ENCODE measurements around the gene CHRNB1.

CHRNB1 gene

DNA sequence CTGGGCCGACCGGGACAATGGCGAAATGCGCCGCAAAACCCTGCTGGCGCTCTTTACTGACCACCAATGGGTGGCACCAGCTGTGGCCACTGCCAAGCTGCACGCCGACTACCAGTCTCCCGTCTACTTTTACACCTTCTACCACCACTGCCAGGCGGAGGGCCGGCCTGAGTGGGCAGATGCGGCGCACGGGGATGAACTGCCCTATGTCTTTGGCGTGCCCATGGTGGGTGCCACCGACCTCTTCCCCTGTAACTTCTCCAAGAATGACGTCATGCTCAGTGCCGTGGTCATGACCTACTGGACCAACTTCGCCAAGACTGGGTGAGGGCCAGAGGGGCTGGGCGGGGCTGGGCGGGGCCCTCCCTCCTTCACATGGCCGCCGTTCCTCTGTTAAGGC lies 29.1 kb upstream of the CHRNB1 start:
- FAIRE-seq = no peak

DNA sequence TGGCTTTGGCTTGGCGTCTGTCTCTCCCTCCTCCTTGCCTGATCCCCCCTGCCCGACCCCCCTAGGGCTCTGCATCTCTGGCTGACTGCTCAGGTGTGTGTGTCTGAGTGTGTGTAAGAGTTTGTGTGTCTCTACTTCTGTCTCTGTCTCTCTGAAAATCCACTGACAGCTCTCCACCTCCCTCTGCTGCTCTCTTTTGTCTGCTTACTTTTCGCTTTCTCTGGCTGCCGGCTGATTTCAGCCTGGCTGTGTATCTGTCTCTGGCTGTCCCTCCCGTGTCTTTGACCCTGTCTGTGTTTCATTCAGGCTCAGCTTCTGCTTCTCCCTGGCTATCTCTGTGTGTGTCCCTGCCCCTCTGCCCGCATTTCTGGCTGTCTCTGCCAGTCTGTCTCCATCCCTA lies 28.5 kb upstream of the CHRNB1 start:
- FAIRE-seq = no peak

DNA sequence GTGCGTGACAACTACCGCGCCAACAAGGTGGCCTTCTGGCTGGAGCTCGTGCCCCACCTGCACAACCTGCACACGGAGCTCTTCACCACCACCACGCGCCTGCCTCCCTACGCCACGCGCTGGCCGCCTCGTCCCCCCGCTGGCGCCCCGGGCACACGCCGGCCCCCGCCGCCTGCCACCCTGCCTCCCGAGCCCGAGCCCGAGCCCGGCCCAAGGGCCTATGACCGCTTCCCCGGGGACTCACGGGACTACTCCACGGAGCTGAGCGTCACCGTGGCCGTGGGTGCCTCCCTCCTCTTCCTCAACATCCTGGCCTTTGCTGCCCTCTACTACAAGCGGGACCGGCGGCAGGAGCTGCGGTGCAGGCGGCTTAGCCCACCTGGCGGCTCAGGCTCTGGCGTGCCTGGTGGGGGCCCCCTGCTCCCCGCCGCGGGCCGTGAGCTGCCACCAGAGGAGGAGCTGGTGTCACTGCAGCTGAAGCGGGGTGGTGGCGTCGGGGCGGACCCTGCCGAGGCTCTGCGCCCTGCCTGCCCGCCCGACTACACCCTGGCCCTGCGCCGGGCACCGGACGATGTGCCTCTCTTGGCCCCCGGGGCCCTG lies 27.7 kb upstream of the CHRNB1 start:
- FAIRE-seq = no peak

DNA sequence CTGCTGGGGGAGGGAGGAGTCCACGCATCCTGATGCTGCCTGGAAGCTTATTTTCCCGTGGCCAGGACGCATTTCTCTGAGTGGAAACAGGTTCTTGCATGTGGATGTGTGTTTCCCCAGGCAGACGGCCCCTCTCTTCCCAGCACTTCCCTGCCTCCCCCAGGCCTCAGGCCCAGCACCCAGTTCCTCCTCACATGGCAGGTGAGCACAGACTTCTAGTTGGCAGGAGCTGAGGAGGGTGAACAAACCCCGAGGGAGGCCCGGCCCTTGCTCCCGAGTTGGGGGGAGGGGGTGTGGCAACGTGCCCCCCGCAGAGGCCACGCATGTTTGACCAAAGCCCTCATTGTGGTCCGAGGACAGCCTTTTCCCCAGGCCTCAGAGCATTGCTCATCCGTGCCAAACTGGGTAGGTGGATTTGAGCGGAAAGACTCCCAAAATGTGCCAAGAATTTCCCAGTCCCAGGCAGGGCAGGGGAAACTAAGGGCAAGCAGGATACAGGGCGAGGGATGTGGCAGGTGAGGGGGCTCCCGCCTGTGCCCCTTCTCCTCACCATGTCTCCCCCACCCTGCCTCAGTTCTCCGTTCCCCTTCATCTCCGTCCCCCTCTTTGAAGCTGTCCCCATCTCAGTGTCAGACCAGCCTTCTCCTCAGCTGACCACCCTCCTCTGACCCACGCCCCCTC lies 26.2 kb upstream of the CHRNB1 start:
- no peak for FAIRE-seq

DNA sequence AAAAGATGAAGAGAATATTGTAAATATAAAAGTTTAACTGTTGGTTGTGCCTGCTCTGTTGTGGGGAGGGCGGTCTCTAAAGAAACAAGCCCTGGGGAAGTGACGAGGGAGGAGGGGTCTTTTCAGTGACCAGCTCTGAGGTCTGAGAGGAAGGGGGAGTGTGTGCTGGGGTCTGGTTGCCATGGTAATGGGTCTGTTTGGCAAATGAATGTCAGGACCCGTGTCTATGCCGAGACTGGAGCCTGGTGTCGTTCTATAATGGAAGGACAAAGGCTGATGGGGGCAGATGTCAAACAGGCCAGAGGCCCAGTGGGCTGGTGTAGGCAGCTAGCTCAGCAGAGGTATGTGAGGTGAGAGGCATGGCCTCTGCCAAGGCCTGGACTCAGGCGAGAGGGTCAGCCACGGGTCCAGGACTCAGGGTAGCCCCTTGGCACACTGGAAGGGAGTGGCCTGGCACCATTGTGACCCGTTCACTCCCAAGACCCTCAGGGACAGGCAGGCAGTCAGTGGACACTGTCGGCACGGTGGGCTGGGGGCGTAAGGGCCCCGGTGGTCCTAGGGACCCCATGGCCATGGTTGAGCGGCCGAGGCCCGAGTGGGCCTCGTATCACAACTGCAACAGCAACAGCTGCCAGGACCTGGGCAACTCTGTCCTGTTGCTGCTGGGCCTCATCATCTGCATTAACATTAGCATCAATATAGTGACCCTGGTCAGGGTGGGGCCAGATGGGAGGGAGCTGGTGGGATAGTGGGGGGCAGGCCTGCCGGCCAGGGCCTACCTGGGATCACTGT lies 24.8 kb upstream of the CHRNB1 start, which contains the start of gene SPEM1:
SPEM1 (plus strand) TSS at position 506 of the 792 bp plus-strand sequence; CDS start at position 567, 61 bp downstream.
- no peak for FAIRE-seq

DNA sequence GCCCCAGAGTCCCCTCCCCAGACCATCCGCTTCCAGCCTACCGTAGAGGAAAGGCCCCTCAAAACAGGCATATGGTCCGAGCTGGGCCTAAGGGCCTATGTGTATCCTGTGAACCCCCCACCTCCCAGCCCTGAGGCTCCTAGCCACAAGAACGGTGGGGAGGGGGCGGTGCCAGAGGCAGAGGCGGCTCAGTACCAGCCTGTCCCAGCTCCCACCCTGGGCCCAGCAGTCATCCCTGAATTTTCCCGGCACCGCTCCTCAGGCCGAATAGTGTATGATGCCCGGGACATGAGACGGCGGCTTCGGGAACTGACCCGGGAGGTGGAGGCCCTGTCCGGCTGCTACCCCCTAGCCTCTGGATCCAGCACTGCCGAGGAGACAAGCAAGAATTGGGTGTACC lies 23.7 kb upstream of the CHRNB1 start:
- FAIRE-seq = no peak

DNA sequence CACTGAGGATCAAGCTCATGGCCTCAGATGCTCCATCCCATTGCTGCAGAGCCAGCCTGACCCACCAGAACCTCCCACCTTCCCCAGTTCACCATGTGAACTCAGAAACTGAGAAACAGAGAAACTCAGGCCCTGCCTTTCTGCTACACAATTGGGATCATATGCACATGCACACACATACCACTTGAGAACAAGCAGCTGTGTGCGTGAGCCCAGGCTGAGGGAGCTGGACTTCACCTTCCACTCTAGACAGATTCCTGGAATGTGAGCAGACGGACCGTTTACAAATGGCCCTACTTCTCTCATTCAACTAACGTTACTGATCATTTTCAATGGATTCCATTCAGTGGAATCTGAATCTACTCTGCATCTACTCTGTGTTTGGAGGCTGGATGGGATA lies 21.2 kb upstream of the CHRNB1 start:
- FAIRE-seq = no peak

DNA sequence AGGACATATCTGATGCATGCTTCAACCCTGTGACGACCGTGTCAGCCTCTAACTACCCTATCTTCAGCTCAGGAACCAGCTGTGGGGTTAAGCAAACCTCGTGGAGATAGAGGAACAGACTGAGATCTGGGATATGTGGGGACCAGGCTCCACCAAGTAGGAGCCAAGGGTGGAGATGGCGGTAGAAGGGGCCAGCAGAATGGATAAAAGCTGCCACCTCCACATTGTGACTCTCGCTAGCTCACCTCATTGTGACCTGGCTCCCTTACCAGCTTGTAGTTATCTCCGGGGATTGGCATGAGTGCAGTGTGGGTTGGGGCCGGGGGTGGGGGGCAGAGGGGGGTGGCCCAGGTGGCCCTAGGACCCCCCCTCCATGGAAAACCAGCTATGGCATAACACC lies 19.5 kb upstream of the CHRNB1 start, which contains the start of gene SPEM2:
SPEM2 (plus strand) TSS at position 301 of the 400 bp plus-strand sequence; CDS start at position 374, 73 bp downstream.
- no peak for FAIRE-seq

DNA sequence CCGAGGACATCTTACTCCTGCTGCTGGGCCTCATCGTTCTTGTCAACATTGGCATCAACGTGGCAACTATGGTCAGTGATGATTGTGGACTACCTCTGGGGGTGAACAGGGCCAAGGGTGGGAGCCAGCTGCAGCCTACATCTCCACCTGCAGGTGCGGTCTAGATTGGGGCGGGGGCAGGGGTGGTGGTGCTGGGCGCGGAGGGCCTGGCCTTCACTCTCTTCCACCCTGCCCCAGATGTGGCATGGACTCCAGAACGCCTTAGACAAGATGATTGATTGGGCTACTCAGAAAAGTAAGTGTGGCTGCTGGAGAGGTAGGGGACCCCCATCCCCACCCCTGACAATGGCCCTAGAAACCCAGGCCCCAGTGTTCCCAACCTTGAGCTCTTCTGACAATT lies 19.1 kb upstream of the CHRNB1 start:
- no peak for FAIRE-seq

DNA sequence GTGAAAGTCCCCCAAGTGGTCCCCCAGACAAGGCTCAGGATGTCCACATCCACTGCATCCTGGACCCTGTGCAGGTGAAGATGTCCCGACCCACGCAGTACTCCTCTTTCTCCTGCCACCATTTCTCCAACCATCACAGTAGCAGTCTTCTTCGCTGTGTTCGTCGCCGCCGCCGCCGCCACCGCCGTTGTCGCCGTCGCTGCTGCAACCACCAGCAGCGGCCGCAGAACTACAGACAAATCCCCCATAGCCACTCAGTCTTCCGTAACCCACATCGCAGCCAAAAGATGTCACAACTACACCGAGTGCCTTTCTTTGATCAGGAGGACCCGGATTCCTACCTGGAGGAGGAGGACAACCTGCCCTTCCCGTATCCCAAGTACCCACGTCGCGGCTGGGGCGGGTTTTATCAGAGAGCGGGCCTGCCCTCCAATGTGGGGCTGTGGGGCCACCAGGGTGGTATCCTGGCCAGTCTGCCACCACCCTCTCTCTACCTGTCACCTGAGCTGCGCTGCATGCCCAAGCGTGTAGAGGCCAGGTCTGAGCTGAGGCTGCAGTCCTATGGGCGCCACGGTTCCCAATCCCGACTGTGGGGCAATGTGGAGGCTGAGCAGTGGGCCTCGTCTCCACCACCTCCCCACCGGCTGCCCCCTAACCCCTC lies 18.5 kb upstream of the CHRNB1 start:
- FAIRE-seq = no peak

DNA sequence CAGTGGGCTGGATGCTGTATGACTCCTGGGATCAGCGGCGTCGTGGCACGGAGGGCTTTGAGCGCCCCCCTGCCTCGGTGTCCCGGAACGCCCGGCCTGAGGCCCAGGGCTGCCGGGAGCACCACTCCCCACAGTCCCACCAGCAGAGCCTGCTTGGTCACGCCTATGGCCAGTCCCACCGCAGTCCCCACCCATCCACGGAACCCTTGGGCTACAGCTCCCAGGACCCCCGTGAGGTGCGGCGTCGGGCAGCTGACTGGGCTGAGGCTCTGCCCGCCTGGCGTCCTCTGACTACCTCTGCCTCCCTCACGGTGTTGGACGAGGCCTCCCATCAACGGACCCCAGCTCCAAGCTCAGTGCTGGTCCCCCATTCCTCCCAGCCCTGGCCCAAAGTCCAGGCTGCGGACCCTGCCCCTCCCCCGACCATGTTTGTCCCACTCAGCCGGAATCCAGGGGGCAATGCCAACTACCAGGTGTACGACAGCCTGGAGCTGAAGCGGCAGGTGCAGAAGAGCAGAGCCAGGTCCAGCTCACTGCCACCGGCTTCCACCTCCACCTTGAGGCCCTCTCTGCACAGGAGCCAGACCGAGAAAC lies 17.9 kb upstream of the CHRNB1 start:
- FAIRE-seq = no peak

DNA sequence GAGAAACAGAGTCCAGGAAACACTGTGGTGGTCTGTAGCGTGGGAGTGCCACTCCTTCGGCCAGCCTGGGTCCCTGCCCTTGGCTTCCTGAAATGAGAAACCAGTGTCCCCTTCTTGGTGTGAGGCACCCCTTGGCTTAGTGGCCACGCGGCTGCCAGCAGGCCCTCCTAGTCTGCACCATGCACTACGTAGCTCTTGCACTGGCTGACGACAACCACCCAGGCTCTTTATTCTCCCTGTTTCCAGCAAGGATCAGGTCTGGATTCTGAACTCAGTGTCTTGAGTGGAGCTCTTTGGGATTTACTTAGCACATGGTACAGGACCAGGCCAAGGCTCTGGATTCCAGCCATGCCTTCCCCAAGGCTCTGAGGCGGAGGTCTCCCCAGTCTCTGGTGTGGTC lies 17.3 kb upstream of the CHRNB1 start:
- FAIRE-seq = no peak

DNA sequence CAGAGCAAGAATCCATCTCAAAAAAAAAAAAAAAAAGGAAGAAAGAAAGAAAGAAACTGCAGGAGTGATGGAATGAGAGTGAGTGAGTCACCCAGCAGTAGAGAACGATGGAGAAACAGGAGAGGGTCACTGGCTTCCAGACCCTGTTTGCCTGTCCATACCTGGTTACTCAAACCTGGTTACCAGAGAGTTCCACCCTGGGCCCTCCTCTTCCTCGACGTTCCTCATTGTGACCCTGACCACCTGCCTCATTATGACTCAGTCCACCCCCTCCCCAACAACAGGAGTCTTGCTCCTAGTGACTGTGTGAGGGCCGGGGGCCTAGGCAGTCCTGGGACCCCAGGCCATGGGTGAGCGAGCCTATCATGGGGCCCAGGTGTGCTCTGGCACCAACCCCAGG lies 16.3 kb upstream of the CHRNB1 start, which contains the start of gene SPEM3:
SPEM3 (plus strand) TSS at position 301 of the 400 bp plus-strand sequence; CDS start at position 347, 46 bp downstream.
- FAIRE-seq = no peak

DNA sequence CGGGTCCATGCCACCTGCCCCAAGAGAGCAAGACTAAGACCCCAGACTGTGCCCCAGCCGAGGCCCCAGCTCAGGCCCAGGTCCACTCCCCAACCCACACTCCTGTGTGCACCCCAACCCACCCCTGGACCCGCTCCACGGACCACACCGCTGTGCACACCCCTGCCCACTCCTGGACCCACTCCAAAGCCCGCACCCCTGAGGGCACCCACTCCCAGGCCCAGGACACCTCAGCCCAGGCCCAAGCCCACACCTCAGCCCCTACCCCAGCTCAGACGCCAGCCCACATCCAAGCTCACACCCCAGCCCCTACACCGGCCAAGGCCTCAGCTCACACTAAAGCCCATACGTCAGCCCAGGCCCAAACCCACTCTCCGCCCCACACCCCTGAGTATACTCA lies 15.1 kb upstream of the CHRNB1 start:
- no peak for FAIRE-seq

DNA sequence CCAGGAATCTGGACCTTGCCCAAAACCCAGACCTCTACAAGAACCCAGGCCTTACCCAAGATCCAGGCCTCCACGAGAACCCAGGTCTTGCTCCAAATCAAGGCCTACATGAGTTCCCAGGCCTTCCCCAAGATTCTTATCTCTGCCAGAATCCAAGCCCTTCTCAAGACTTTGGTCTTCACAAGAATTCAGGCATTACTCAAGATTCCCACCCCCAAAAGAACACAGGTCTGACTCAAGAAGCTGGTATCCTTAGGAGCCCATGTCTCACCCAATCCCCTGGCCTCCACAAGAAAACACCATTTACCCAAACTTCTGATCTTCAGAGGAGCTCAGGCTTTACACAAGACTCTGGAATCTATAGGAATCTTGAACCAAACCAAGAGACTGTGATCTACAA lies 13.6 kb upstream of the CHRNB1 start:
- FAIRE-seq = no peak

DNA sequence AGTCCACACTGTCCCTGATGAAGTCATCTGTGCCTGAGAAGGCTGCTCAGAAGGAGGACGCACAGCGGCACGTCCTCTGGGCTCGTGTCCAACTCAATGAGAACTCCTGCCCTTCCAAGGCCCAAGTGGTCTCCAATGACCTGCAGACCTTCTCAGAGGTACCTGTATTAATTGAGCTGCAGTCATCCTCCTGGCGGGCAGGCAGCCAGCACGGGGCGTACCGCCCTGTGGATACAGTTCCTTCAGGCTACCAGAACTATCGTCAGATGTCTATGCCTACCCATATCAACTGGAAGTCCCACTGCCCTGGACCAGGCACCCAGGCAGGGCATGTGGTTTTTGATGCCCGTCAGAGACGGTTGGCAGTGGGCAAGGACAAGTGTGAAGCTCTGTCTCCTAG lies 12.6 kb upstream of the CHRNB1 start:
- FAIRE-seq = no peak

DNA sequence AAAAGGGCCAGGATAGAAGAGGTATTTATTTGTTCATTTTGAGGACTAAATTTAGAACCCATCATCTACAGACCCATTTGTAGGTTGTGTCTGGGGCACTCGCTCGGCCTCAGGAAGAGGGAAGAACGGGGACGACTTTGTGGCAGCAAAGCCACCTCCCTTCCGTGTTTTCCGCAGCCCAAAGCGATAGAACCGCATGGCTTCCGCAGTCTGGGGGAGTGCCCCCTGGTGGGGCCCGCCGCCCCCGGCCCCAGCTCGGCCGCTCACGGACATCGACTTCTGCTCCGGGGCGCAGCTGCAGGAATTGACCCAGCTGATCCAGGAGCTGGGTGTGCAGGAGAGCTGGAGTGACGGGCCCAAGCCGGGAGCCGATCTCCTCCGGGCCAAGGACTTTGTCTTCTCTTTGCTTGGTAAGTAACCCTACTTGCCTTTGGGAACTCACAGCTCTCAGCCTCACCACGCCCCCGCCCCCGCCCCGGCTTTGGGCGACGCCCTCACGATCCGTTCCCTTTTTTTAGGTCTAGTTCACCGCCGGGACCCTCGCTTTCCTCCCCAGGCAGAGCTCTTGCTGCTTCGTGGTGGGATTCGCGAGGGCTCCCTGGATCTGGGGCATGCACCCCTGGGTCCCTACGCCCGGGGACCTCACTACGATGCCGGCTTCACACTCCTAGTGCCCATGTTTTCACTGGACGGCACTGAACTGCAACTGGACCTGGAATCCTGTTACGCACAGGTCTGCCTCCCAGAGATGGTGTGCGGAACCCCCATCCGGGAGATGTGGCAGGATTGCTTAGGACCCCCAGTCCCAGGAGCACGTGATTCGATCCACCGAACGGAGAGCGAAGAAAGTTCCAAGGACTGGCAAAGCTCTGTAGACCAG lies 8.9 kb upstream of the CHRNB1 start:
- FAIRE-seq = no peak

DNA sequence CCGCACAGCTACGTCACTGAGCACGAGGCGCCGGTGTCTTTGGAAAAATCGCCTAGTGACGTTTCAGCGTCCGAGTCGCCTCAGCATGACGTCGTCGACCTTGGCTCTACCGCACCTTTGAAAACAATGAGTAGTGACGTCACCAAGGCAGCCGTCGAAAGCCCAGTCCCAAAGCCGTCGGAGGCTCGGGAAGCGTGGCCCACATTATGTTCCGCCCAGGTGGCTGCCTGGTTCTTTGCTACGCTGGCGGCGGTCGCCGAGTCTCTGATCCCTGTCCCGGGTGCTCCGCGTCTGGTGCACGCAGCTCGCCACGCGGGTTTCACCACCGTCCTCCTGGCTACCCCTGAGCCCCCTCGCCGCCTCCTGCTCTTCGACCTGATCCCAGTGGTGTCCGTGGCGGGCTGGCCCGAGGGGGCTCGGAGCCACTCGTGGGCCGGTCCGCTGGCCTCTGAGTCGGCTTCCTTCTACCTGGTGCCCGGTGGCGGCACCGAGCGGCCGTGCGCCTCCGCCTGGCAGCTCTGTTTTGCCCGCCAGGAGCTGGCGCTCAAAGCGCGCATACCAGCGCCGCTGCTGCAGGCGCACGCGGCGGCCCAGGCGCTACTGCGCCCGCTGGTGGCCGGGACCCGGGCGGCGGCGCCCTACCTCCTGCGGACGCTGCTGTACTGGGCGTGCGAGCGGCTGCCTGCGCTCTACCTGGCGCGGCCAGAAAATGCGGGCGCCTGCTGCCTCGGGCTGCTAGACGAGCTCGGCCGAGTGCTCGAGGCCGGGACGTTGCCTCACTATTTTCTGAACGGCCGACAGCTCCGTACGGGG lies 8.1 kb upstream of the CHRNB1 start:
- FAIRE-seq = no peak

DNA sequence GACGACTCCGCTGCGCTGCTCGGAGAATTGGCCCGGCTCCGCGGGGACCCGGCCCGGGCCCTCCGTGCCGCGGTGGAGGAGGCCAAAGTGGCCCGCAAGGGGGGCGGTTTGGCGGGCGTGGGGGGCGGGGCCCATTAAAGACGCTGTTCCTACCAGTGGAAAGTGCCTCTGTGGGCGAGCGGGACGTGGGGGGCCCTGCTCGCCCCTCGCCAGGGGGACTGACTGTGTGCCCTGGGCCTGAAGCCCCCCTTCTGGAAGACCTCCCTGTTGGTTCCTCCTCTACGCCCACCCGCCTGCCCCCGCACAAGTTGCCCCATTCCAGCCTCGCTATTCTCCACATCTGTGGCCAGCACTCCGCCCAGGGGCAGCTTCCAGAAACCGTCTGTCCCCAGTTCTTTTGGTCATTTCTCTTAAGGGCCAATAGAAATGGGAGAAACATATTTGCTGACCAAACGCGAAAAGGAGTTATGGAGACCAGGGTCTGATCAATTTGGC lies 7.4 kb upstream of the CHRNB1 start:
- FAIRE-seq = no peak

DNA sequence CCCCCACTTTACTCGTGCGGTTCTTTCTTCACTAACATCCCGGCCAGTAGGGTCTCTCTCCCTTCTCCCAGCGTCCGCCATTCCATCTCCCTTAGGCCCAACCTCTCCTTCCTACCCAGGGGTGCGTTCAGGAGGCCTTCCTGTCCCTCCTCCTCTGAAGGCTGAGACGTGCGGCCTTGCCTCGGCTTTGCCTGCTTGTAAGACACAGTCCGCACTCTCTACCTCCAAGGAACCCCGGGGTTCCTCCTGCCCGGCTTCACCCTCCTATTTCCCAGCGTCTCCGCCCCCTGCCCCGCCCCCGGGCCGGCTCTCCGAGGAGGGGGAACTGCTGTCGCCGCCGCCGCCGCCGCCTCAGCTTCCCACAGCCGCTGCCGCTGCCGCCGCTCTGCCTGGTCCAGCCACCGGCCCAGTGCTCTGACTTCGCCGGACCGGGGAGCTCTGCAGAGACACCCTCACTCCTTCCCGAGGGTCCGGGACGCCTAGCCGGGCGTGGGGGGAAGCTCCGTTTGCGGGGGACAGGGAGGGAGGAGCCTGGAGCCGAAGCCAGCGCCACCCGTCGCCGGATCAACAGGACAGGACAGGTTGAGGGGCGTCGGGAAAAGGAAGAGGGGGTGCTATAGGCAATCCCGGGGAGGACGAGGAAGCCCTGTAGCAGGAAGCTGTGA lies 6.8 kb upstream of the CHRNB1 start:
- no peak for FAIRE-seq

Data from TTC549 (cell line).